Stimulated activated naive CD4-positive, alpha-beta T cell treated with Interleukin-2 at 50 U/mL for 16 hours (primary cell): ENCODE measurements around the gene IGSF21.

Experiments
- DNase-seq: peaks from one replicate; lab custom pipeline; 2025; lab: John Stamatoyannopoulos, UW

The IGSF21 gene

GRCh38 chr1:18097206-18097605 is 10.4 kb upstream of the IGSF21 start:
- DNase-seq: no peak

- DNase-seq: no peak
Observed at GRCh38 chr1:18099026-18099425, 8.6 kb upstream of the IGSF21 start.

GRCh38 chr1:18100060-18100459 is 7.5 kb upstream of the IGSF21 start:
- no peak for DNase-seq

- no peak for DNase-seq
Observed at GRCh38 chr1:18100491-18101063, 7.0 kb upstream of the IGSF21 start.

GRCh38 chr1:18101508-18101907 is 6.1 kb upstream of the IGSF21 start:
- no peak for DNase-seq

- no peak for DNase-seq
Observed at GRCh38 chr1:18103788-18104421, 3.7 kb upstream of the IGSF21 start.

GRCh38 chr1:18104546-18105100 is 3.0 kb upstream of the IGSF21 start:
- DNase-seq: no peak

- no peak for DNase-seq
Observed at GRCh38 chr1:18105196-18105595, 2.4 kb upstream of the IGSF21 start.

- DNase-seq: no peak
Observed at GRCh38 chr1:18108299-18109057, 880 bp downstream of the IGSF21 start.

GRCh38 chr1:18109058-18109755 is 1.6 kb downstream of the IGSF21 start:
- no peak for DNase-seq

- DNase-seq: no peak
Observed at GRCh38 chr1:18109756-18110597, 2.4 kb downstream of the IGSF21 start.

- no peak for DNase-seq
Observed at GRCh38 chr1:18110598-18110939, 3.0 kb downstream of the IGSF21 start.

- no peak for DNase-seq
Observed at GRCh38 chr1:18110968-18111367, 3.4 kb downstream of the IGSF21 start.

- no peak for DNase-seq
Observed at GRCh38 chr1:18111605-18112297, 4.2 kb downstream of the IGSF21 start.

- no peak for DNase-seq
Observed at GRCh38 chr1:18112611-18113010, 5.0 kb downstream of the IGSF21 start.

GRCh38 chr1:18114726-18115410 is 7.3 kb downstream of the IGSF21 start:
- no peak for DNase-seq

- no peak for DNase-seq
Observed at GRCh38 chr1:18116777-18117176, 9.2 kb downstream of the IGSF21 start.

- no peak for DNase-seq
Observed at GRCh38 chr1:18118078-18118477, 10.5 kb downstream of the IGSF21 start.

- DNase-seq: no peak
Observed at GRCh38 chr1:18118491-18118890, 10.9 kb downstream of the IGSF21 start.

GRCh38 chr1:18119289-18119688 is 11.7 kb downstream of the IGSF21 start:
- DNase-seq: no peak
